Vagina (tissue), 2 donors: ENCODE measurements around the gene HOXD3.

ENCODE experiments used
- POLR2A ChIP-seq, 2 donors: fragments of 450-650 bp; IDR thresholded peaks; one replicate each; pipeline ENCODE4 v1.6.1; 2017; ENCODE audit warnings: antibody characterized with exemption in 2 of 2, mild to moderate bottlenecking in 2 of 2, moderate library complexity in 2 of 2
- POLR2AphosphoS5 ChIP-seq, 2 donors: sonication (generic); formaldehyde crosslinking; IDR thresholded peaks; one replicate each; pipeline ENCODE4 v1.9.0; 2017; ENCODE audit warnings: antibody characterized with exemption in 2 of 2, mild to moderate bottlenecking in 2 of 2, low read depth in 1 of 2; ENCODE audit not compliant: insufficient read depth in 1 of 2
- TF ChIP-seq, protein P1 (sequence below), 3 experiments: fragments of 450-650 bp in 2 of 3; fragments of 200-600 bp in 1 of 3; sonication (generic) in 1 of 3; IDR thresholded peaks; one replicate each; pipeline ENCODE4 v1.5.1; 2017 to 2019; ENCODE audit warnings: antibody characterized with exemption in 3 of 3, mild to moderate bottlenecking in 2 of 3, moderate library complexity in 2 of 3

DNA sequence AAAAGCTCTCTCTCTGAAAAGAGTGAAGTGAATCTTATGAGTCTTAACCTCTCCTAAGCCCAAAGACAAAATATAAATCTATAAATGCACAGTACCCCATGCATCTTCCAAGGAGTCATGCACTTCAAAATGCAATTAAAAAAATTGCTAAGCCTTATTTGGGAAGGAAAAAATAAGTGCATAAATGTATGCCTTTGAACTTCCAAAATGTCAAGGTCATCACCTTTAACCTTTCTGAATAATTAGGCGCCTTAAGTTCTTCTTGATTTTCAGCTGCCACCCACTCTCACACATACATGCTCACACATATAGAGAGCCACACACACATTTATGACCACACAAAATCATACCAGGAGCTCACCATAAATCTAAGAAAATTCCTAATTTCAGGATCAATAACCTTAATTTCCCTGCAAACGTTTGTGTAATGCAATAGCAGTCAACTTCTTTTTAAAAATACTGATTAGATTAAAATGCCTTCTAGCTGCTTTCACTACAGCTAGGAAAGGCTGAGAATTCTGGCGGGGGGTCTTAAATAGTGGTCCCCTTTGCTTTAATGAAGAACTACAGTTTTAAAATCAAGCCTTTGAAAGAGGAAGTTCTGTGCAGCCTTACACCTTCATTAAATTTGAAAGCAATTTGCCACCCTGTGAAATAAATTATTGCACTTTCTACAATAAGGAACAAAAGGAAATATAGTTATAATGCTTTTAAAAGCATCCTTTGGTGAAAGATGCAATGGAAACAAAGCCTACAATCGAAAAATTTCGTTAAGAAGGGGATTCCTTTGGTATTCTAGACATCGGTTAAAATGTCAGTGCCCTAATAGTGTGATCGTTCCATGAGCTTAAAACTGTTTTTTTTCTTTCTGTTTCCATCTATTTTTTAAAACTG lies 46.4 kb upstream of the HOXD3 start:
- TF ChIP-seq POLR2AphosphoS5 (IDR thresholded peaks at IDR 0.05; ENCODE audit: insufficient read depth in 1 of 2, low read depth in 1 of 2), result no peak
- TF ChIP-seq, protein P1, sequence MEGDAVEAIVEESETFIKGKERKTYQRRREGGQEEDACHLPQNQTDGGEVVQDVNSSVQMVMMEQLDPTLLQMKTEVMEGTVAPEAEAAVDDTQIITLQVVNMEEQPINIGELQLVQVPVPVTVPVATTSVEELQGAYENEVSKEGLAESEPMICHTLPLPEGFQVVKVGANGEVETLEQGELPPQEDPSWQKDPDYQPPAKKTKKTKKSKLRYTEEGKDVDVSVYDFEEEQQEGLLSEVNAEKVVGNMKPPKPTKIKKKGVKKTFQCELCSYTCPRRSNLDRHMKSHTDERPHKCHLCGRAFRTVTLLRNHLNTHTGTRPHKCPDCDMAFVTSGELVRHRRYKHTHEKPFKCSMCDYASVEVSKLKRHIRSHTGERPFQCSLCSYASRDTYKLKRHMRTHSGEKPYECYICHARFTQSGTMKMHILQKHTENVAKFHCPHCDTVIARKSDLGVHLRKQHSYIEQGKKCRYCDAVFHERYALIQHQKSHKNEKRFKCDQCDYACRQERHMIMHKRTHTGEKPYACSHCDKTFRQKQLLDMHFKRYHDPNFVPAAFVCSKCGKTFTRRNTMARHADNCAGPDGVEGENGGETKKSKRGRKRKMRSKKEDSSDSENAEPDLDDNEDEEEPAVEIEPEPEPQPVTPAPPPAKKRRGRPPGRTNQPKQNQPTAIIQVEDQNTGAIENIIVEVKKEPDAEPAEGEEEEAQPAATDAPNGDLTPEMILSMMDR (IDR thresholded peaks at IDR 0.05), result no peak
- no peak for TF ChIP-seq POLR2A (IDR thresholded peaks at IDR 0.05)
